UCSD-AML1 (cell line): Measurements from ENCODE around the gene SAMMSON.

Experiments used
- DNase-seq: peaks from one replicate; lab custom pipeline; 2025; ENCODE audit not compliant: unreplicated experiment; lab: John Stamatoyannopoulos, UW

Gene SAMMSON

GRCh38 chr3:69999140-70000027 lies at the start of gene SAMMSON:
SAMMSON (plus strand) TSS chr3:69999733.
- DNase-seq, result no peak

- no peak for DNase-seq
These were observed 47.9 kb upstream of the SAMMSON start for GRCh38 chr3:69951616-69952015.

GRCh38 chr3:69959581-69959980 lies 40.0 kb upstream of the SAMMSON start:
- no peak for DNase-seq

GRCh38 chr3:69961706-69962439 lies 37.7 kb upstream of the SAMMSON start:
- no peak for DNase-seq

- DNase-seq, result no peak
These were observed 35.9 kb upstream of the SAMMSON start for GRCh38 chr3:69963643-69964042.

- DNase-seq, result no peak
These were observed 32.4 kb upstream of the SAMMSON start for GRCh38 chr3:69967156-69967555.

- DNase-seq, result no peak
These were observed 28.7 kb upstream of the SAMMSON start for GRCh38 chr3:69970827-69971226.

- no peak for DNase-seq
These were observed 26.9 kb upstream of the SAMMSON start for GRCh38 chr3:69972672-69973071.

- no peak for DNase-seq
These were observed 23.5 kb upstream of the SAMMSON start for GRCh38 chr3:69976021-69976420.

- no peak for DNase-seq
These were observed 15.8 kb upstream of the SAMMSON start for GRCh38 chr3:69983546-69984265.

GRCh38 chr3:69985266-69985665 lies 14.3 kb upstream of the SAMMSON start:
- no peak for DNase-seq

- no peak for DNase-seq
These were observed 13.1 kb upstream of the SAMMSON start for GRCh38 chr3:69986419-69986818.

GRCh38 chr3:69987833-69988232 lies 11.7 kb upstream of the SAMMSON start:
- no peak for DNase-seq

GRCh38 chr3:69993757-69994156 lies 5.8 kb upstream of the SAMMSON start:
- no peak for DNase-seq

GRCh38 chr3:69994919-69995318 lies 4.6 kb upstream of the SAMMSON start:
- DNase-seq, result no peak

GRCh38 chr3:69997631-69998307 lies 1.8 kb upstream of the SAMMSON start:
- no peak for DNase-seq

- DNase-seq, result no peak
These were observed 784 bp upstream of the SAMMSON start for GRCh38 chr3:69998759-69999139.

GRCh38 chr3:70000028-70000410 lies 486 bp downstream of the SAMMSON start:
- no peak for DNase-seq

- DNase-seq, result no peak
These were observed 1.1 kb downstream of the SAMMSON start for GRCh38 chr3:70000563-70001081.

GRCh38 chr3:70003119-70003518 lies 3.6 kb downstream of the SAMMSON start:
- no peak for DNase-seq

GRCh38 chr3:70006089-70006488 lies 6.6 kb downstream of the SAMMSON start:
- no peak for DNase-seq
